Measurements from ENCODE around the gene ZSCAN29.

GRCh38 chr15:43378601-43379000 is 7.8 kb upstream of the ZSCAN29 start:
- TF ChIP-seq EZH2 (IDR thresholded peaks at IDR 0.05; ENCODE audit: low read length) (no peak), CTCF (optimal IDR thresholded peaks at IDR 0.05 in 1 of 3, IDR thresholded peaks at IDR 0.05 in 1 of 3, conservative IDR thresholded peaks at IDR 0.05 in 1 of 3; ENCODE audit: extremely low read depth in 1 of 3, insufficient read depth in 2 of 3, low read length in 3 of 3) (no peak)

All from keratinocyte (primary cell).